Amygdala (tissue), 56 donors: Measurements from ENCODE around the gene CLDN5.

Experiments
- DNase-seq, 56 donors: peaks; one replicate each; lab custom pipeline; 2025; lab: John Stamatoyannopoulos, UW

Gene CLDN5

DNA sequence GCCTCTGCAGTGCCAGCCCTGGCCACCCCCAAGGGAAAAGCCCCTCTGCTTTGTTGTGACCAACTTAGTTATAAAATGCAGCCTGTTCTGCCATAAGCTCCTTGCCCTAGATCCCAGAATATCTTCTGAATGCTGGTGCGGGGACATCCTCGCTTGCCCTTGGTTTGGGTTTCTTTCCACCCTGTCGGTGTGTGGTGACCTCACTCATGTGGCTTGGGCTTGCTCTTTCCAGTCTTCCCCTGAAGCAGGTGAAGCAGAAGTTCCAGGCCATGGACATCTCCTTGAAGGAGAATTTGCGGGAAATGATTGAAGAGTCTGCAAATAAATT is 16.7 kb downstream of the CLDN5 start:
- no peak for DNase-seq

DNA sequence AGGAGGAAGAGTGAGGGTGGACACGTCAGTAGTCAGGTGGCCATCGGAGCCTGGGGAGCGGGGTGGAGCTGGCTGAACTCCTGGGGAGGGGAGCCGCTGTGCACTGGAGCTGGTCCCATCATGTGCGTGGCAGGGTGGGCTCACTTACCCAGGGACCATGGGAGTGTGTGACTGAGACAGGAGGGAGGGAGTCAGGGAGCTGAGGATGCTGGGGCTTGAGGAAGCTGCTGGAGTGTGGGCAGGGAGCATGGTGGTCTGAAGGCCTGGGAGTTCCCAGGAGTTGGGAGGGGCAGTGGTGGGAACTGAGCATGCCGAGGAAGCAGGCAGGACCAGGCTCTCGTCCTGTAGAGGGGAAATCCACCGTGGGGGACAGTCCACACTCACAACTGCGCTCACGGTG is 18.0 kb downstream of the CLDN5 start:
- DNase-seq, result no peak

DNA sequence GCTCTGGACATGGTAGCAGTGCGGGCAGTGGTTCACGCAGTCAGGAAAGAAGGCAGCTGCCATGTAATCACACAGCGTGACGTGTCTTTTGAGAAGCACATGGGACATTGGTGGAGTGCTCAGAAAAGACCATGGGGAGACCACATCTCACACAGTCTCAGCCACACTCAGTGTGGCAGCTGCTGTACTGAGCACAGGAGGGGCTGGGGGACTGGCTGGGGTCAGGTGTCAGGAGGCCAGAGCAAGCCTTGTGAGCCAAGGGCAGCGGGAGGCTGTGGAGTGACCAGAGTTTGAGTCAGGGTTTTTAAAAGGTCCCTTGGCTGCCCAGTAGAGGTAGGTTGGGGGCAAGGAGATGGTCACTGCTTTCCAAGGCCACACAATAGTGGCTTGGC is 18.5 kb downstream of the CLDN5 start:
- no peak for DNase-seq

DNA sequence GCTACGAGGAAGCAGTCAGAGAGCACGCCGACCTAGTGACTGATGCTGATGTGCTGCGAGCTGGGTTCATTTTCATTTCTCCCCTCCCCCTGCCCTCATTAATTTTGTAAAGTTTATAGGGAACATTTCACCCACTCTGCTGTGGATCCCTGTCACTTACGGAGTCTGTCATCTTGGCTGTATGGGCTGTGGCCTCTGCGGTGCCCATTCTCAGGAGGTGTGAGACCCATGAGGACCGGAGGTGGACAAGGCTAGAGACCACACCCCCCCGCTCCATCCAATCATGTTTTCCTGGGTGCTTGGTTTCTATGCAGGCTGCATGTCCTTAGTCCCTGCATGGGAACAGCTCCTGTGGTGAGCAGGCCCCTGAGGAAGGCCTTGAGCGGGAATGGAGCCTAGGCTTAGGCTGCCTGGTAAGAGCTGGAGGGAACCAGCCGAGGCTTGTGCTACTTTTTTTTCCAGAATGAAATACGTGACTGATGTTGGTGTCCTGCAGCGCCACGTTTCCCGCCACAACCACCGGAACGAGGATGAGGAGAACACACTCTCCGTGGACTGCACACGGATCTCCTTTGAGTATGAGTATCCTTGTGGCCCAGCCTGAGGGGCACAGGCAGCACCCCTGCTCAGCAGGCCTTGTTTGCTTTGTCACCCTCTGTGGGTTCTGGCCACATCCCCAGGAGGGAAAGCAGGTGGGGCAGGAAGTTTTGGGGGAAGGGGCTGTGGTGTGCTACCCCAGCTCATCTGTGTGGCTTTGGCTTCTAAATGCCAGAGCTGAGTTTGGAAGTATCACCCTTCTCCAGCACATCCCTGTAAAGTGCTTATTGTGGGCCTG is 19.1 kb downstream of the CLDN5 start:
- DNase-seq, result no peak

DNA sequence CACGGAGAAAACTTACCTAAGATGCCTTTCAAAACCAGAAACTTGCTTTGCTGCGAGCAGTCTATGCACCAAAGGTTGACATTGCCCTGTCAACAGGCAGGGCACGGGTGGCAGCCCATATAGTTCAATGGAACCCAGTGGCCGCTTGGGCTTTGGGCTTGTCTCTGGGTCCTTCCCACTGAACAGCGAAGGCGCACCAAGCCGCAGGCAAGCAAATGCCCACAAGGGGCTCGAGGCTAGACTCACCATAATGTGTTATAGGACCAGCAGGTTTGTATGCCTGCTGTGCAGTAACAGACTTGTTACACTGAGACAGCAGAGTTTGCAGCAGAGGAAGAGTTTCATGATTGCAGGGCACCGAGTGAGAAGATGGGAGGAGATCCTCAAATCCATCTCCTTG is 20.3 kb downstream of the CLDN5 start:
- no peak for DNase-seq

DNA sequence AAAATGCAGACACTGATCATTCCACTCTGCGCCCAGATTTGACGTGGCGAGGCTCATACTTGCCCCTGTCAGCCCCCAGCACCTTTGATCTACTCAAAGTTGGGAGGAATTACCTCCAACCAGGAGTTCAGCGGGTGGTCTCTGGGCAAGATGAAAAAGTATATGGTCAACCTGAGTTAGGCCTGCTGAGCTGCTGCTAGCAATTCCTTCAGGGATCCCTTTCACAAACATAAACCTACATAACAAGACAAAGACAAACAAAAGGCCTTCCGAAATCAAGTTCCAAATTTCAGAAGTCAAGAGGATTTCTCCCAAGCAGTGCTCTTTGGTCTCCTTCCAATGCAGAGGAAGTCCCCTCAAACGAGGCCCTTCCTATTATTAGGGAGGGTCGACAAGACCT is 20.8 kb downstream of the CLDN5 start:
- no peak for DNase-seq

DNA sequence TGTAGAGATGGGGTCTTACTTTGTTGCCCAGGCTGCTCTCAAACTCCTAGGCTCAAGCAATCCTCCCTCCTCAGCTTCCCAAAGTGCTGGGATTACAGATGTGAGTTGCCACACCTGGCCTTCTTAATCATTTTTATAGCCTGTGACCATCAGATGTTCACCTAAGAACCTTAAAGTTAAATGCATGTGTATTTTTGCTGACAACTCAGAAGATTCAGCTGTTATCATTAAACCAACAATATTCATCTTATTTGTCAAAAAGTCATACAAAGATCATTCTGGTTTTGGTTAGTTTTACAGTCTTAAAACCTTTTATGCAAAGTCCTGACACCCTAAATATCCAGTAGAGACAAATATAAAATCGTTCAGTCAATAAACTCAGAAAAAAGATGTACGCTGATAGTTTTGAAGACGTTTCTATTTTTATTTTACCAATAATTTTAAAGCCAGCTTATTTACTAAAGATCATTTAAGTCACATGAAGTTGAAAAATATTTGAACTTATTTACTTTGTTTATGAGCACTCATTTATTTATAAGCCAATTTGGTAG is 22.2 kb downstream of the CLDN5 start:
- DNase-seq, result no peak

DNA sequence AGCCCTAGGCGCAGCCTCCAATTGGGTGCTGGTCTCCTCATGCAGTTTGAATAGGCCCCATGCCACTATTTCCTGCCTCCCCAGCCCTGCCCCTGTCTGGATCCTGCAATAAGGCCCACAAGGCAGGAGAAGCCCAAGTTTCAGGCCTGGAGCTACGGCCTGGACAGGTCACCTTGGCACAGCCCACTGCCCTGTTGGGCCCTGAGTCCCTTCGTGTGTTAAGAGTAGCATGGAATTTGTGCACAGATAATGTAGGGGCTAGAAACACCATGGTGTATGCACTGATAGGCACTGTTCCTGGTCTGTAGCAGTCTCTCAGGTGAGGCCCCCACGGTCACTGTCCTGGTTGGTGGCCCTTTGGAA is 24.3 kb downstream of the CLDN5 start:
- DNase-seq, result no peak

DNA sequence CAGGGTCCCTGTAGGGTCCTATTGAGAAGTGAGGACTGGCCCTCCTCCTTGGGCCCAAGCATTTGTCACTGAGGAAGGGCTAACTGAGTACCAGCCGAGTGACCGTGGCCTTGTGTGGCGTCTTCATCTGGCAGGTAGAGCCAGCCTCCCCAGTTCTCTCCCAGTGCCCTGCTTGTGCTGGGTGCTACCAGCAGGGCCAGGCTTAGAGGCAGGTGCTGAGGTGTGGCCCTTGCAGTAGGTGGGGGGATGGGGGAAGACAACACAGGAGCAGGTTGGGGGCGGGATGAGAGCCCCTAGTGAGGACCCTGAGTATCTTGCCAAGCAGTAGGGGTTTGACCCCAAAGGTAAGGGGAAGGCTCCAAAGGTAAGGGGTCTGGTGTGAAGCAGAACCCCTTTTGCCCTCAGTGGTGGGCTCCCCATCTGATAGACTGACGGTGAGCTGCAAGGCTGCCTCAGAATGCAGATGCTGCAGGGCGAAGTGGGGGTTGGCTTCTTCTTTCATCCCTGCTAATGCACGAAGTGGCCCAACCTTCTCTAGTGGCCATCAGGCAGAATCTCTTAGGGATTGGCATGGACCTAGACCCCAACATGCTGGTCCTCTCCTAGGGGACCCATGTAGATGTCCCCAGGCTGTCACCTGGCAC is 24.9 kb downstream of the CLDN5 start:
- no peak for DNase-seq

DNA sequence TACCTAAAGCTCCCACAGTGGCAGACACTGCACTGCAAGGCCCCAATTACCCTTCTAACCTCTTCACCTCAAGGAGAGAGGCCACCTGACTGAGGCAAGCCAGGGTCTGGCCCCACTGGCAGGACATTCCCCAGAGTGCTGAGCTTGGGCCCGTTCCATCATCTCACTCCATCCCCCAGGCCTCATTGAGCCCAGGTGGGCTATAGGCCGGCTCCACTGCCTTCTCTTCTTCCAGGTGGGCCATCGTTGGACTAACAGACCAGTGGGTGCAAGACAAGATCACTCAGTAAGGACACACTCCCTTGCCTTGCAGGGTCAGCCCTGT is 25.4 kb downstream of the CLDN5 start:
- no peak for DNase-seq

DNA sequence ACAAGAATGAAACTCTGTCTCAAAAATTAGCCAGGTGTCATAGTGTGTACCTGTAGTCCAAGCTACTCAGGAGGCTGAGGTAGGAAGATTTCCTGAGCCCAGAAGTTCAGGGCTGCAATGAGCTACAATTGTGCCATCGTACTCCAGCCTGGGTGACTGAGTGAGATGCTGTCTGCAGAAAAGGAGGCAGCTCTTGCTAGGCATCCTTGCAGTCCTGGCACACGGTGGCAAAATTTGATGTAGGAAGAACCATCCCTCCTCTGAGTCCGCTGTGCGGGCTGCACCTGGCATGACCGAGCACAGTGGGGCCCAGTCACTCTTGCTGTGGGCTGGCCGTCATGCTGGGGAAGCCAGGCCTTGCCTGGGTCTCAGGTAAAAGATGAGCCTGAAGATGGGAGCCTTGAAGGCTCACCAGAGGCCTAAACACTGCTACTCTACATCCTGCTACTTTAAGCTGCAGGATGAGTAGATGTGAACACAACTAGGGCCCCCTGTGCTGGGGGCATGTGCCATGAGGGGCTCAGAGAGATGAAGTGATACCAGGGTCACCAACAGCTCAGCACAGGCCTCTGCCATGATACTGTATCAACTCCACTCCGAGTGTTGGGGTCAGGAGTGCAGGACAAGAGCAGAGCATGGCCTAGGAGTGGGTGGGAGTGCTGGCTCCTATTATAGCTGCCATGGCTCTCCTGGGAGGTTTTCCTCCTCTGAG is 25.9 kb downstream of the CLDN5 start:
- no peak for DNase-seq

DNA sequence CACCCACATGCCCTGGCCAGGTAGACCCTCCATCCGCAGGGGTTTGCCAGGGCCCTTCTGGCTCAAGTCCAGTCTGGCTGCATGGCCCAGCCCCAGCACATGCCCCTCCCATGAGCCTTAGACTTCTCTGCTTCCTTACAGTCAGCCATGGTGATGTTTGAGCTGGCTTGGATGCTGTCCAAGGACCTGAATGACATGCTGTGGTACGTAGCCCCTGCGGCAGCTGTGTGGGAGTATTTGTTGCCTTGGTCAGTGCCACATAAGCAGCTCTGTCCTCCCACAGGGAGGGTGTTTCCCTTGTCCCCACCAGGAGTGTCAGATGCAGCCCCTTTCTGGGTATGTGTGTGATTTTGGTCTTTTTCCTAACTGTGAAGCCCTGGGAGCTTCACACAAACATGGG is 27.0 kb downstream of the CLDN5 start:
- peak in 1 of 56 donors; percentile 30 for DNase-seq

DNA sequence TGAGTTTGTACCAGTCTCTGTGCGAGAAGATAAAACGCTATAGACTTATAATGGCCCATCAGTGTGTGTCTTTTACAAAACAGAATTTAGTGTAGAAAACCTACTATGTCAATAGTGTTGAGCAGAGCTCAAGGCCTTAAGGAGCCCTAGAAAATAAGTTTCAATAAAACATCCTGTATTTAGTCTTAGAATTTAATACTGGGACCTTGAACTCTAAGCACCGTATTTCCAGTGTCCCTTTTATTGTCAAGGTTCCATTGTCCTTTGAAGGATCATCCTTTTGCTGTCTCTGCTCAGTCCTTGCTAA is 27.9 kb downstream of the CLDN5 start:
- DNase-seq, result no peak

DNA sequence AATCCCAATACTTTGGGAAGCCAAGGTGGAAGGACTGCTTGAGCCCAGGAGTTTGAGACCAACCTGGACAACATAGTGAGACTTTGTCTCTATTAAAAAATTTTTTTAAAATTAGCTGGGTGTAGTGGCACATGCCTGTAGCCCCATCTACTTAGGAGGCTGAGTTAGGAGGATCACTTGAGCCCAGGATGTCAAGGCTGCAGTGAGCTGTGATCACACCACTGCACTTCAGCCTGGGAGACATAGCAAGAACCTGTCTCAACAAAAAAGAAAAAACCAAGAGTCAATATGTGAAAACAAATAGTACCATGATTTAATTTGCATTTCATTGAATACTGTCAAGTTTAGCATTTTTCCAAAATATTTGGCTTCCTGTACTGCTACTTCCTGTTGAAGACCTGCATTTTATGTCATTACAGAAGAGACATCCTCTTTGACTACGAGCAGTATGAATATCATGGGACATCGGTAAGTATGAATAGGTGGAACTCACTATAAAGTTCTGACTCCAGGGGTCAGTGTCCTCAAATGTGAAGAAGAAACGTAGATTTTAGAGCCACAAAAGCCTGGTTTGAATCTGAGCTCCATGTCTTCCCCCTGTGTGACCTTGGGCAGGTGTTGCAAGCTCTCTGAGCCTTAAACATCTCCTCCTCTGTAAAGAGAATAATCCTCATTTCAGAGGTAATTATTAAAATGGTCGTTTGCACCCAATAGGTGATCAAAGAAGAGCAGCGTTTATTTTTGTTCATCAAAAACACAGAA is 28.5 kb downstream of the CLDN5 start:
- no peak for DNase-seq

DNA sequence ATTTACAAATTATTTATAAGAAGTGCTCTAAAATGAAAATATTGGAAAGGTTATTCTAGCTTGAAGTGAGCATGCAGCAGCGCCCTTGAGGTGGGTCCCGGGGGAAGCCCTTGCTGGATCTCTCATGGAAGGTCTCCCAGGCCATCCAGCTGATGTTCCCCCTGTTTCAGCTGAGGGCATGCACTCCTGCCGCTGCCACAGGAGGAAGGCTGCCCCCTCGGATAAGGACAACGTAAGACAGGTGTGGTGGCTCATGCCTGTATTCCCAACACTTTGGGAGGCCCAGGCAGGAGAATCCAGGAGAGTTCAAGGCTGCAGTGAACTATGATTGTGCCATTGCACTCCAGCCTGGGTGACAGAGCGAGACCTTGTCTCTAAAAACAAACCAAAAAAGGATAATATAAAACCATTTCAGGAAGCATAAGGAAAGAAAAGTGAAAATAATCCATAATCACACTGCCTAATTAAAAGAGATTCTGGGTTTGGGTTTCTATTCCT is 29.5 kb downstream of the CLDN5 start:
- DNase-seq, result no peak

DNA sequence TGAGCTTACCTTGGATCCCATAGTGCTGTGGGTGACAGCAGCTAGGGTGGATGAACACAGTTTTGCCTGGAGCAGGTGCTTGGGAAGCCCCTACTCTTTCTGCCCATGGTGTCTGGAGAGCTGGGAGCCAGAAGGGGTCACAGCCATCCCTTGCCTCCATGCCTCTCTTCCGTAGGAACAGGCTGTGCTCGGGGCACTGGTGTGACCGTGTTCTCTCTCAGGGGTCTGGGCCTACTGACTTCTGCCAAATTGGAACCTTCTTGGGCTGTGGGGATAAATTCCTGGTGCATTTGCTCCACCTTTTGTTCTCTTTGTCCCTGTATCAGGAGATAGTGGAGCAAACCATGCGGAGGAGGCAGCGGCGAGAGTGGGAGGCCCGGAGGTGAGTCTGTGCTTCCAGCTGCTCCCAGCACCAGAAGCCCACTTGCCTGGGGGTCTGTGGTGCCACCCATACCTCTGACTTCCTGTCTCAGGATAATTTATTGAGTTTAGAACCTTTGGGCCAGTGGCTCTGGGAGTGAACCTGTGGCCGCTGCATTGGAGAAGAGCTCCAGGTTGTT is 30.1 kb downstream of the CLDN5 start:
- no peak for DNase-seq

DNA sequence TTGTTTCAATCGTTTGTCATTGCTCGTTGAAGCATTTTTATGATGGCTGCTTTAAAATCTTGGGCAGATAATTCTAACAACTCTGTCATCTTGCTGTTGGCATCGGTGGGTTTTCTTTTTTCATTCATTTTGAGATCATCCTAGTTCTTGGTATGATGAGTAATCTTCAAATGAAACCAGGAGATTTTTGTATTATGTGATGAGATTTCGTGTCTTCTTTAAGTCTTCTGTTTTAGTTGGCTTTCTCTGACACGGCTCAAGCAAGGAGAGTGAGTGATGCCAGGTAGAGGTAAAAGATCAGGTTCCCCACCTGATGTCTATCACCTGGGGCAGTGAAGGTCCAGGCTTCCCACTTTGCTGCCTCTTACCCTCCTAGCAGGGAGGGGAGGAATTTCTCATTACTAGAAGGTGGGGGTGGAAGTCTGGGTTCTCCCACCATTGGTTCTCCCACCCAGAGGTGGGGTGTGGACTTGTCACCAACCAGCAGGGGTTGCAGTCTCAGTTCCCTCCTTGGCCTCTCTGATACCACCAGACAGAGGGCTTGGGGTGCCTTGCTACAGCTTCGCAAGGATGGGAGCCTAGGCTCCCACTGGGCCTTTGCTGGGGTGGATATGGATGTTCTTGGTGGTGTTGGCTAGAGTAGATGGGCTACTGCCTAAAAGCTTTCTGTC is 31.6 kb downstream of the CLDN5 start:
- no peak for DNase-seq

DNA sequence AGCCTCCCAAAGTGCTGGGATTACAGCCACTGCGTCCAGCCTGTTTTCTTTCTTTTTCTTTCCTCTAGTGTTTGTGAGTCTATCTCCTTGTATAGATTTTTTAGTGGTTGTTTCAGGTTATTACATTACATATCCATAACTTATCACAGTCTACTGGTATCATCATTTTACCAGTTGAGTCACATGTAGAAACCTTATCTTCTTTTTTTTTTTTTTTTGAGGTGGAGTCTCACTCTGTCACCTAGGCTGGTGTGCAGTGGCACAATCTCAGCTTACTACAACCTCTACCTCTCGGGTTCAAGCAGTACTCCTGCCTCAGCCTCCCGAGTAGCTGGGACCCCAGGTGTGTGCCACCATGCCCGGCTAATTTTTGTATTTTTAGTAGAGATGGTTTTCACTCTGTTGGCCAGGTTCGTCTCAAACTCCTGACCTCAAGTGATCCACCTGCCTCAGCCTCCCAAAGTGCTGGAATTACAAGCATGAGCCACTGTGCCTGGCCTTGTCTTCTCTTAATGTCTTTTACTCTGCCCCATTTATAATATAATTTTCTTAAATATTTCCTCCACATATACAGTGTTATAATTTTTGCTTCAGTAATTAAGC is 33.5 kb downstream of the CLDN5 start:
- DNase-seq, result no peak
